Activated T-helper 1 cell treated with anti-CD3 and anti-CD28 coated beads, Interleukin-12 subunit alpha, Interleukin-12 subunit beta, Interleukin-2, Interleukin-4 antibody, amounts not matched to agents 30 ng/mL and 10 ng/mL and 1 ng/mL, durations not matched to agents 14 hours and 24 hours and 36 hours (primary cell): ENCODE data around the gene TTLL11. TPM values are rescaled to one million over a fixed set of nuclear protein-coding genes. Genes with fewer than 3 reads are reported as not detected.
A peak's percentile ranks its signal among the peaks of the same experiment; 100 is the strongest.

Source experiments
- DNase-seq: peaks from one replicate; pipeline ENCODE4 v3.0.0; 2021; ENCODE audit warnings: low spot score
- H3K27ac Mint-ChIP-seq: one replicate; pipeline ENCODE4 v1.8.0; 2021; ENCODE audit warnings: mild to moderate bottlenecking, mixed read lengths
- H3K27me3 Mint-ChIP-seq: one replicate; pipeline ENCODE4 v1.8.0; 2022; ENCODE audit warnings: mild to moderate bottlenecking, moderate library complexity, mixed read lengths; ENCODE audit not compliant: insufficient read depth
- H3K36me3 Mint-ChIP-seq: one replicate; pipeline ENCODE4 v1.8.0; 2021; ENCODE audit warnings: low read depth, mixed read lengths
- H3K4me1 Mint-ChIP-seq: one replicate; pipeline ENCODE4 v1.8.0; 2021; ENCODE audit warnings: low read depth, mixed read lengths
- H3K4me3 Mint-ChIP-seq: one replicate; pipeline ENCODE4 v1.8.0; 2021; ENCODE audit warnings: mild to moderate bottlenecking, moderate library complexity, mixed read lengths
- H3K9me3 Mint-ChIP-seq: one replicate; pipeline ENCODE4 v1.8.0; 2021; ENCODE audit warnings: mixed read lengths
- intact Hi-C: fragments of 100-400 bp; cut with micrococcal nuclease; formaldehyde crosslinking; loops from one replicate; pipeline ENCODE4 v1.15.1; 2024
- total RNA-seq: library from RNA; stranded (reverse); gene quantifications from 2 replicates; pipeline ENCODE4 v1.2.3, GENCODE V29; 2022

The TTLL11 gene
- total RNA-seq, 1 donor from 2014 or later: 3.0 TPM

DNA sequence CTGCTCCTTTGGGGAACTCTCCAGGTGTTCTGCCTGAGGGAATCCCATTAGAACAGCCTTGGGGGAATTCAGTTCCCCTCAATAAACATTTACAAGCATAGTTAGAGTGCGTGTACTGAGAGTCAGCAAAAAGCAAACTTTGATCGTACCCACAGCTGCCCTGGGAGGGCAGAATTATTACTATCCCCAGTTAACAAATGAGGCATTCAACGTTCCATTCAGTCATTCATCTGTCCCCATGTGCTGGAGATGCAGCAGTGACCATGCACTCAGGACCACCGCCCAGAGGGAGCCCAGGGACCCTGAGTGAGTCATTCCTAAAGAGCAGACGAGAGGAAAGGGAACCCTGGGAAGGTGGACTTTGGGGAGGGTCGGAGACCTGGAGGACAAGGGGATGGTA, 19.1 kb upstream of the TTLL11 start:
- no peak overlapping the region for H3K4me3 Mint-ChIP-seq
- no peaks in the 10 kb centered on the region for H3K4me1 Mint-ChIP-seq

DNA sequence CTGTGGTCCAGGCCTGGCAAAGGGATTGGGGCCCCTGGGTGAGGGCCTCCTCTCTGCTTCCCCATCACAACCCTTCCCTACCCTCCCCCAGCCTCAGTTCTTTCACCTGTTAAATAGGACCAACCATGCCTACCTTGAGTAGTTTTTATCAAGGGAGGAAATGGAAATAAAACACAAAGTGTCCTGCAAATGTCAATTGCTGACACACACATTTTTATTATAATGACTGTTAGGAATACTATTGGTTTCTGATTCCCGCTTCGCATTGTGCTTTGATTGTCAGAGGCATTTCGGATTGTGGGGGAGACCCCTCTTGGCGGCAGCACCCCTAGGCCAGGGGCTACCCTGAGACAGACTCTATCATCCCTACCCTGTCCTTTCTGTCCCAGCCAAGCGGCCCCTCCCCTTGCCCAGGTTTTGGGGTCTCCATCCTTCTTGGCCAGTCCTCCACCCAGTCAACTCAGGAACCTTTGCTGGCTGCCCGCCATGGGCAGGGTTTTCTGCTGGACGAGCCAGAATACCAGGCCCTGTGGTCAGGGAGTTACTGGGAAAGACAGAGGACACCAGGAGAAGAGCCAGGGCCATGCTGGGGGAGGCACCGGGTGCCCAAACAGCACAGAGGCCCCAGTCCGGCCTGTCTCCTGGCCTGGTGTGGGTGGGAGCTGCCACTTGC, 18.4 kb upstream of the TTLL11 start:
- H3K9me3 Mint-ChIP-seq: no peaks in the 10 kb centered on the region
- intact Hi-C loops: no loop called here
- H3K4me3 Mint-ChIP-seq: no peak overlapping the region
- H3K36me3 Mint-ChIP-seq: no peaks in the 10 kb centered on the region
- peaks cover 2% of the 10 kb centered on the region for H3K27me3 Mint-ChIP-seq
- no peaks in the 10 kb centered on the region for H3K4me1 Mint-ChIP-seq
- no peak for DNase-seq
- no peak overlapping the region for H3K27ac Mint-ChIP-seq

More for the DNA sequence above, 19.1 kb upstream of the TTLL11 start:
- no peaks in the 10 kb centered on the region for H3K9me3 Mint-ChIP-seq
- no peak overlapping the region for H3K27ac Mint-ChIP-seq
- intact Hi-C loops: no loop called here
- no peaks in the 10 kb centered on the region for H3K36me3 Mint-ChIP-seq
- H3K27me3 Mint-ChIP-seq: peaks cover 2% of the 10 kb centered on the region
- DNase-seq: no peak

GRCh38 chr9:122110100-122110833, 17.2 kb upstream of the TTLL11 start:
- intact Hi-C loops: no loop called here
- no peaks in the 10 kb centered on the region for H3K36me3 Mint-ChIP-seq
- no peaks in the 10 kb centered on the region for H3K9me3 Mint-ChIP-seq
- H3K27ac Mint-ChIP-seq: no peak overlapping the region
- DNase-seq: no peak
- H3K4me3 Mint-ChIP-seq: no peak overlapping the region
- H3K27me3 Mint-ChIP-seq: peaks cover 2% of the 10 kb centered on the region
- H3K4me1 Mint-ChIP-seq: no peaks in the 10 kb centered on the region

- Mint-ChIP-seq H3K9me3 (peaks cover under 1% of the 10 kb centered on the region), H3K27me3 (peaks cover 2% of the 10 kb centered on the region), H3K4me1 (no peaks in the 10 kb centered on the region), H3K36me3 (no peaks in the 10 kb centered on the region), H3K4me3 (no peak overlapping the region), H3K27ac (no peak overlapping the region)
- no peak for DNase-seq
- intact Hi-C loops: no loop called here
These were observed 16.1 kb upstream of the TTLL11 start for GRCh38 chr9:122109035-122109813.

DNA sequence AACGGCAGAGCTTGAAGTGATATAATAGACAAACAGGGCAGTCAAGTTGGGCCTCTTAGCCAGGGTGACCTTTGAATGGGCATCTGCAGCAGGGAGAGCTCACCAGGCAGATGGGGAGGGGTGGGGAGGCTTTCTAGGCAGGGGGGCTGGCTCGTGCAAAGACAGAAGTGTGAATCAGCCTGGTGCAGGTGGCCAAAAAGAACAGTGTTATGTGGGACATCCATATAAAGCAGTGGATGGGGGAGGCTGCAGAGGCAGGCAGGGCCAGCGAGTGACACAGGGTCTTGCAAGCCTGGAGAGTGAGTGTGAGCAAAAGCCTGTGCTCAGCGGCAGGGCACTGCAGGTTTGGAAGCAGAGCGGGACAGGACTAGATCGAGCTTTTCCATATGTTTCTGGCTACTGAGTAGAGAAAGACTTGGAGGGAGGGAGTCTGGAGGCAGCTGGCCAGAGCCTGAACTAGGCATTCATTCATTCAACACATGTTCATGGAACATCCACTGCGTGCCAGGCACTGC, 14.2 kb upstream of the TTLL11 start:
- Mint-ChIP-seq H3K9me3 (peaks cover 7% of the 10 kb centered on the region), H3K4me3 (no peak overlapping the region), H3K27ac (no peak overlapping the region), H3K27me3 (no peaks in the 10 kb centered on the region), H3K4me1 (no peaks in the 10 kb centered on the region), H3K36me3 (peaks cover 2% of the 10 kb centered on the region)
- intact Hi-C loops: no loop called here
- no peak for DNase-seq

DNA sequence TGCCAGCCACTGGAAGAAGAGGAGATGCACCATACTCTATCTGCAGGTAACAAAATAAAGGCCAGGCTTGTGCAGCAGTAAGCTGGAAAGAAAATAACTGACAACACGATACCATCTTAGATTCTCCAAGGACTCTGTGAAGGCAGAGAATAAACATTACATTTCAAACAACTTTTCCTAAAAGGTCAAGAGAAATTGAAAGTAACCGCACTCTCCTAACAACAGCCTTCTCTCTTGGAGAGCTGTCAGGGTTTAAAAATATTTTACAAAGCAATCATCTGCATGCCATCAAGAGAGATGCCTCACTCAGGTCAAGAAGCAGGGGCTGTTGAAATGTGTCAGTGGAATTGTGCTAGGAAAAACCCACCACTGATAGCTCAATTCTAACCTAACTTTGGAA, 13.5 kb upstream of the TTLL11 start:
- intact Hi-C loops: no loop called here

DNA sequence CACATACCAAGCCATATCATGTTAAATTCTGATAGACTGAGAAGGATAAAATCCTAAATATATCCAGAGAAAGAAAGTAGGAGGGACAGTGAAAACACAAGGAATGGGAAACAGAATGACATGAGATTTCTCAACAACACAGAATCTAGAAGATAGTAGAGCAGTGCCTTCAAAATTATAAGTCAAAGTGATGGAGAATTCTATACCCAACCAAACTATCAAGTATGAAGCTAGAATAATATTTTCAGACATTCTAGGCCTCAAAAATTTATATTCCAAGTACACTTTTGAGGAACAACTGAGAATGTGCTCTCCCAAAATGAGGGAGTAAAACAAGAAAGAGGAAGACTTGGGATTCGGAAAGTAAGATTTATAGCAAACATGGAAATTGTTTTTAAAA, 10.9 kb upstream of the TTLL11 start:
- peaks cover 7% of the 10 kb centered on the region for H3K9me3 Mint-ChIP-seq
- H3K4me1 Mint-ChIP-seq: peaks cover 5% of the 10 kb centered on the region
- peaks cover 2% of the 10 kb centered on the region for H3K36me3 Mint-ChIP-seq
- no peak for DNase-seq
- intact Hi-C loops: no loop called here
- no peak overlapping the region for H3K27ac Mint-ChIP-seq
- peaks cover 8% of the 10 kb centered on the region for H3K27me3 Mint-ChIP-seq
- no peak overlapping the region for H3K4me3 Mint-ChIP-seq

More for the DNA sequence above, 13.5 kb upstream of the TTLL11 start:
- Mint-ChIP-seq H3K27ac (no peak overlapping the region), H3K27me3 (no peaks in the 10 kb centered on the region), H3K4me1 (no peaks in the 10 kb centered on the region), H3K36me3 (peaks cover 2% of the 10 kb centered on the region), H3K4me3 (no peak overlapping the region), H3K9me3 (peaks cover 7% of the 10 kb centered on the region)
- DNase-seq: no peak

DNA sequence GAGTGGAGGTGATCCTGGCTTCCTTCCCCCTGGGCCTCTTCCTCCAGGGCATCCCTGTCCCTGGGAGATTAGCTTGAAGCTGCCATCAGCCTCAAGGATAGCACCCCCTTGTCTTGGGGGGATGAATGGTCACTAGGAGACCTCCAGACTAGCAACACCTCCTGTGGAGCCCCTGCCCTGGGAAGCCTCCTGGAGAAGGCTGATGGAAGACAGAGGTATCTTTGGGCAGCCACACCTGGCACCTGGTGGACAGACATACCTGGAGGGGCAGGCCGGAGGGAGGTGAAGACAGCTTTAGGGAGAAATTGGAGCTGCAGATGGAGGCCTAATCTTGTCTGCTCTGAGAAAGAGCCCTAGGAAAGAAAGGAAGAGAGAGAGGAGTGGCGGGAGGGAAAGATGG, 9.0 kb upstream of the TTLL11 start:
- no peak for DNase-seq
- Mint-ChIP-seq H3K27ac (no peak overlapping the region), H3K4me3 (no peak overlapping the region), H3K27me3 (peaks cover 8% of the 10 kb centered on the region), H3K9me3 (peaks cover 7% of the 10 kb centered on the region), H3K36me3 (peaks cover 2% of the 10 kb centered on the region), H3K4me1 (peaks cover 5% of the 10 kb centered on the region)
- intact Hi-C loops: no loop called here

DNA sequence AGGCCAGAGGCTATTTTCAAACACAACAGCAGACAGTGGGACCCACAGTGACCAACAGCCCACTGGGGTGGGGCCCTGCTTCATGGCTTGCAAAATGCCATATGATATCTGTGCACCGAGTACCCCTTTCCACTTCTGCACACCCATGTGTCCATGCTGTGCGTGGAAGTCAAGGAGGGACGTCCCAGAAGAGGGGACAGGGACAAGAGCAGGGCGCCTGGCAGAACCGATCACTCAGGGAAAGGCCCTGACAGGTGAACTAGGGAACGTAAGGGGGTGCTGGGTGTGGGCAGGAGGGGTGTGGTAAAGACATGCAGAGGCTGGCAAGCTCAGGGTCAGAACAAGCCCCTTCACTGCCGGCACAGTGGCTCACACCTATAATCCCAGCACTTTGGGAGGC, 7.6 kb upstream of the TTLL11 start:
- intact Hi-C loops: no loop called here
- no peak overlapping the region for H3K27ac Mint-ChIP-seq
- H3K4me1 Mint-ChIP-seq: peaks cover 5% of the 10 kb centered on the region
- no peak overlapping the region for H3K4me3 Mint-ChIP-seq
- peaks cover 7% of the 10 kb centered on the region for H3K9me3 Mint-ChIP-seq
- H3K36me3 Mint-ChIP-seq: peaks cover 2% of the 10 kb centered on the region
- no peak for DNase-seq
- H3K27me3 Mint-ChIP-seq: peaks cover 8% of the 10 kb centered on the region

GRCh38 chr9:122099271-122099869, 6.3 kb upstream of the TTLL11 start:
- H3K4me3 Mint-ChIP-seq: no peak overlapping the region

GRCh38 chr9:122097679-122098315, 4.7 kb upstream of the TTLL11 start:
- no peak overlapping the region for H3K27ac Mint-ChIP-seq
- no peaks in the 10 kb centered on the region for H3K36me3 Mint-ChIP-seq
- peaks cover 18% of the 10 kb centered on the region for H3K27me3 Mint-ChIP-seq
- intact Hi-C loops: loop anchor here (2.0 to 10.0 kb wide), 2 partner anchors 355 to 807 kb away; partner anchors contain the start of gene RC3H2
- peaks cover 17% of the 10 kb centered on the region for H3K4me1 Mint-ChIP-seq
- no peak overlapping the region for H3K4me3 Mint-ChIP-seq
- H3K9me3 Mint-ChIP-seq: no peaks in the 10 kb centered on the region
- DNase-seq: no peak

More at GRCh38 chr9:122099271-122099869, 6.3 kb upstream of the TTLL11 start:
- H3K36me3 Mint-ChIP-seq: peaks cover 2% of the 10 kb centered on the region
- H3K4me1 Mint-ChIP-seq: peaks cover 17% of the 10 kb centered on the region
- H3K9me3 Mint-ChIP-seq: peaks cover 7% of the 10 kb centered on the region
- intact Hi-C loops: loop anchor here (1.0 to 10.0 kb wide), 5 partner anchors 24 to 805 kb away; partner anchors contain the start of gene RC3H2
- H3K27ac Mint-ChIP-seq: no peak overlapping the region
- H3K27me3 Mint-ChIP-seq: peaks cover 9% of the 10 kb centered on the region
- peak; percentile 58 for DNase-seq
